HG03457 (cell line): ENCODE measurements around the gene GPR107.

ENCODE experiments used
- ATAC-seq: cut with Tn5 transposase; IDR thresholded peaks from one replicate; pipeline ENCODE4 v1.9.1; 2021; ENCODE audit warnings: moderate number of reproducible peaks; ENCODE audit not compliant: unreplicated experiment

Gene GPR107

GRCh38 chr9:130155647-130156046 is 101.9 kb downstream of the GPR107 start:
- no peak for ATAC-seq

DNA sequence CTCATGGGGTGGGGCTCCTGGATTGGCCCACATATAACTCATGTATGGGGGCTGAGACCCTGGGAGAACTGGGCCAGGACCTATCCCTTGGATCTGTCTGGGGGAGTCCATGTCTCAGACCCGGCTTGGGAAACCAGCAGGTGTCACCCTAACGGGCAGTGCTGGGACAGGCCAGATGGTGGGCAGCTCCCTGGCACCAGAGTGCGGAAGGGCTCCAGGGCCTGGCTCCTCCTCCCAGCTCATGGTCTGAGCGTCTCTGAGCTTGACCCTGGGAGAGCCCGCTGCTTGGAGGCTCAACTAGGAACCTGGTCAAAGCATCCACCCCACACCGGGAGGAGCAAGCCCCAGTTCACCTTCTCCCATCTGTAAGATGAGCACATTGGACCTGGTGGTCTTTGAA is 103.0 kb downstream of the GPR107 start:
- no peak for ATAC-seq

DNA sequence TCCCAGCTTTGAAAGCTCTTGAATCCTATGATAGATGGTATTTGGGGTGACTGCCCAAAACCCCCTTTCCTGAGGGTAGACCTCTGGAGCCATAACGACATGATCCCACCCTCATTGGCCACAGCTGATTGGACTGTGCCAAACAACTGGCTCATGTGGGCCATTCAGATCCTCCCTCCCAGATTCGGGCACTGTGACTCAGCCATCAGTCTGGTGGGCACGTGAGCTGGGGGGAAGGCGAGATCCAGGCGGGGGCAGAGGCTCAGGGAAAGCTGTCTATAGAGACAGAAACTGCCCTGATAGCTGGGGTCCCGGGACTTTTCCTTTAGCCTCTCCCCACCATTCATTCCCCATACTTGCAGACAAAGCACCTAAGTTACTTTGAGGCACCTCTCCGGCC is 103.4 kb downstream of the GPR107 start:
- ATAC-seq: no peak

DNA sequence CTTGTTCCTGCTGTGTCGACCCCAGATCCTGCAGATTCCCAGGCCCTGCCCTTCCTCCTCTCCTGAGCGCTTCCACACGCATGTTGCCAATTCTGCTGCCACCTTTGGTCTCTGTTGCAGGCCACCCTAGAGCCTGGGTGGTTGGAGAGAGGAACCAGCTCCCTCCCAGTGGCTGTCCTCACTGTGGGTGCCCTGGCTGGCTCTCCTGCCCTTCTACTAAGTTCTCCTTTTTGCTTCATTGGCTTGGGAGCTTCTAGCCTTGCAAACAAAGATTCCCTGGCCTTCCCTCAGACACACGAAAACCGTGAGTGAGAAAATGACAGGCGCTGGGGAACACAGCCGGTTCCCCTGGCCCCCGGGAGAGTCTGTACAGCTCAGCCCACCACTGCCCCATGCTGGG is 104.3 kb downstream of the GPR107 start:
- ATAC-seq: no peak

DNA sequence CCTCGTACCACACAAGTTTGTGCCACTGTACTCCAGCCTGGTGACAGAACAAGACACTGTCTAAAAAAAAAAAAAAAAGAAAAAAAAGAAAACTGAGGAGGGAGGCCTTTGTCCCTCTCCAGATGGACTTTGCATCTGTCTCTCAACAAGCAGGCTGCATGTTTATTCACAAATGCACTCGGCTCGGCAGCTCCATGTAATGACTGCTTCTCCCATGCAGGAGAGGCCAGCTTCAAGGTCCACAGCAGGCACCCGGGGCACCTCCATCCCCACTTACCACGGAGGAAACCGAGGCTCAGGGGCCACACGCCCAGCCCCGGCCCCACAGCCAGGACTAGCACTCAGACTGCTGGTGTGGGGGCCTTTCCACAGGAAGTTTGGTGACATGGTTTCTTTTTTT is 105.4 kb downstream of the GPR107 start:
- no peak for ATAC-seq

DNA sequence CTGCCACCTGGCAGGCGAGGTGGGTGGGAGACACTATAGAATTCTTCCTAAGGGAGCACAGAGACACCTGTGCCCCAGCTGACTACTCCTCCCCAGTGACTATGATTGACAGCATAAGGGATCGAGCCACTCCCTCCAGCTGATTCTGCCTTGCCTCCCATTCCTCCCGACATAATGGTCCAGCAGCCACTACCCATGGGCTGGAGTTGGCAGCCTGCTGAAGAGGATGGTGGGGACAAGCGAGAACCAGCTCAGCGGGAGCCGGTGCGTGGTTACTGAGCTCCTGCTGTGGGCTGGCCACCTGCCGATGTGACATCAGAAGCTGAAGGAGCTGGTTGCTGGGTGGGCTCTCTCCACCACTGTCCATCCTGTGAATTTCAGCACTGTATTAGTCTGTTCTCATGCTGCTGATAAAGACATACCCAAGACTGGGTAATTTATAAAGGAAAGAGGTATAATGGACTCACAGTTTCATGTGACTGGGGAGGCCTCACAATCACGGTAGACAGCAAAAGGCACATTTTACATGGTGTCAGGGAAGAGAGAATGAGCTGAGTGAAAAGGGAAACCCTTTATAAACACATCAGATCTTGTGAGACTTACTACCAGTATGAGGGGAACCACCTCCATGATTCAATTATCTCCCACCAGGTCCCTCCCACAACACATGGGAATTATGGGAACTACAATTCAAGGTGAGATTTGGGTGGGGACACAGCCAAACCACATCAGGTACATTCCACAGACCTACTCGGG is 106.4 kb downstream of the GPR107 start:
- ATAC-seq: no peak

DNA sequence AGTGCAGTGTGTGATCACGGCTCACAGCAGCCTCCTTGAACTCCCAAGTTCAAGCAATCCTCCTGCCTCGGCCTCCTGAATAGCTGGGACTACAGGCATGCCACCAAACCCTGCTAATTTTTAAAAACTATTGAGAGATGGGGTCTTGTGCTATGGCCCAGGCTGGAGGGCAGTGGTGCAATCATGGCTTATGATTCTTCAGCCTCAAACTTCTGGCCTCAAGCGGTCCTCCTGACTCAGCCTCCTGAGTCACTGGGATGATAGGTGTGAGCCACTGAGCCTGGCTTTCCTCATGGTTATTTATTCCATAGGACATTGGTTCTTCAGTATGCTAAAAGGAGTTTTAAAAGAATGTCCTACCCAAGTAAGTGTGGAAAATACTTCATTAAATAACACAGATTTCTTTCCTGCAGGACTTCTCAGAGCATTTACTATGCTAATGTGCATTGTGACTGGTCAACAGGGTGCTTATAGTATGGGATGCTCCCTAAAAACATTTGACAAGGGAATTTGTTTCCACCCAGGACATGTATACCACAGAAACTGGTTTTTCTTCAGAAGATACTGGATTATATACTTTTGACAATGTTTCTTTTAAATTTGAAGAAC is 107.3 kb downstream of the GPR107 start:
- no peak for ATAC-seq

GRCh38 chr9:130165579-130165978 is 111.9 kb downstream of the GPR107 start:
- ATAC-seq: no peak

DNA sequence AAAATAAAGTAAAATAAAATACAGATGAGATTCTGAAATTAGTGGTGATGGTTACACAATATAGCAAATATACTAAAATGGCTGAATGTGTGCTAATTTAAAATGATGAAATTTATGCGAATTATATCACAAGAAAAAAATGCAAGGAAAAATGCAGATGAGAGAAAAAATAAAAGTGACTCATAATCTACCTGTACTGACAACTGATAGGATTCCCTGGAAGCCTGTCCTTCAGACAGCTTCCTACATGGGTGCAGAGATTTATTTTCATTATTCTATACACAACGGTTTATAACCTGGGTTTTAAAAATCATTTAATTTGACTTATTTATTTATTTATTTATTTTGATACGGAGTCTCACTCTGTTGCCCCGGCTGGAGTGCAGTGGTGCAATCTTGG is 112.7 kb downstream of the GPR107 start:
- no peak for ATAC-seq

DNA sequence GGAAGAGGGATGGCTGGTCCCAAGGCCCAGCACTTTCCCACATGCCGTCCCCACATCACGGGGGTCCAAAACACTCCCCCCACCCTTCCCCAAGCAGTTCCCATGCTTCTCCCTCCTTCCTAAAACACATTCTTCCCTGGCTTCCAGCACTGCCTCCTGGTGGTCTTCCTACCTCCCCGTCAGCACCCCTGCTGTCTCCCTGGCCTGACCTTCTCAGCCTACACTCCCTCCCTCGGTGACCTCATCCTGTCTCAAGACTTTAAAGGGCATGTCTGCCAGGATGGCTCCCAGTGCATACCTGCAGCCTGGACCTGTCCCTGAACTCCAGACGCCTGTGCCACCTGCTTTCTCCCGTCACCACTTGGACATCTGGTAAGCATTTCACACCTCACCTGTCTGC is 114.2 kb downstream of the GPR107 start:
- no peak for ATAC-seq

- ATAC-seq: no peak
Observed at GRCh38 chr9:130171226-130172148, 117.8 kb downstream of the GPR107 start.

GRCh38 chr9:130172161-130172857 is 118.6 kb downstream of the GPR107 start, which contains the start of gene NCS1:
NCS1 (plus strand) TSS chr9:130172404; CDS start chr9:130172664, 260 bp downstream.
- ATAC-seq: no peak

- ATAC-seq: no peak
Observed at GRCh38 chr9:130172858-130173665, 119.4 kb downstream of the GPR107 start.

DNA sequence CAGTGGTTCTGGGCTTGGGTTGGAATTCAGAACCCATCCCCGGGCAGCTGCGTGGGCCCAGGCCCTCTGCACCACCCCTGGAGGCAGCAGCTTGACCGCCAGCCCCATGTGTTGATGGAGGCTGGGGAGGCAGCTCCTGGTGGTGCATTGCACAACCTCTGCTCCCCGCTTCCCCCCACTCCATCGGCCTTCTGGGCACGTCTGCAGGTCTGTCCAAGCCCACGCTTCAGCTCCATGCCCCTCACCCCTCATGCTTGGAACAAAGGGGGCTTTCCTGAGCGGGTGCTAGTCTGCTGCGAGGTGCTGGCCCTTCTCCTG is 119.9 kb downstream of the GPR107 start:
- ATAC-seq: no peak

DNA sequence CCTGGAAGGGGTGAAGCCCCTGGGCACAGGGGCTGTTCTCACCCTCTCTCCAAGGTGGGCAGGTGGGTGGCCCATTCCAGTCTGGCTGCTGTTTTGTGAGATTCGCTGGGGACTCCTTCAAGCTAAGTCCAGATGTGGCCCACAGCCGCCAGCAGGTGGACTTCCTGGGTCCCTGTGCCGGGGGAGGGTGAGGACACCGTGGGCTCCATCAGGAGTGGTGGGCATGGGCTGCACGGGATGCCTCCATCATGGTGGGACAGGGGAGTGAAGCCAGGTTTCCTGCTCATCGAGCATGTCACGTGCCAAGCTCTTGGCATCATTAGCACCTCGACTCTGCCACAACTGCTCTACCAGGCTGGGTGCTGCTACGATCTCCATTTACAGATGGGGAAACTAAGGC is 120.3 kb downstream of the GPR107 start:
- ATAC-seq: no peak

GRCh38 chr9:130174920-130175321 is 121.2 kb downstream of the GPR107 start:
- no peak for ATAC-seq

- no peak for ATAC-seq
Observed at GRCh38 chr9:130175355-130175754, 121.6 kb downstream of the GPR107 start.

DNA sequence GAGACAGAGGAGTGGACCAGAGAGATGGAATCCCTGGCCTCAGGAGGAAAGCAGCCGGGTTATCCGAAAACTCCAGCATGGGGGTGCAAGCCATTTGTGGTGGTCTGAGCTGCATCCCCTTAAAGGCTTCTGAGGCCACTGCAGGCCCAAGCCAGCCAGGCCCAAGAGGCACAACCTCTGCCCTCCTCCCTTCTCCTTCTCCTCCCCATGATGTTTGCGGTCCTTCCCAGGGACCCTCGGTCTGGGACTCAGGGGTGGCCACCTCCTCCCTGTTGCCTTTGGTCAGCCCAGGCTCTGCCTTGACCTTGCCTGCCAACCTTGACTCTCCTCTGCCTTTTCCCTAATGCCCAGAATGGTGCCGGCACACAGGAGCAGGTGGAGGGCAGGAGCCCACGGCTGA is 123.1 kb downstream of the GPR107 start:
- ATAC-seq: no peak

- ATAC-seq: no peak
Observed at GRCh38 chr9:130177898-130178805, 124.4 kb downstream of the GPR107 start.
